ENCODE data around the gene SYT9.

The SYT9 gene

DNA sequence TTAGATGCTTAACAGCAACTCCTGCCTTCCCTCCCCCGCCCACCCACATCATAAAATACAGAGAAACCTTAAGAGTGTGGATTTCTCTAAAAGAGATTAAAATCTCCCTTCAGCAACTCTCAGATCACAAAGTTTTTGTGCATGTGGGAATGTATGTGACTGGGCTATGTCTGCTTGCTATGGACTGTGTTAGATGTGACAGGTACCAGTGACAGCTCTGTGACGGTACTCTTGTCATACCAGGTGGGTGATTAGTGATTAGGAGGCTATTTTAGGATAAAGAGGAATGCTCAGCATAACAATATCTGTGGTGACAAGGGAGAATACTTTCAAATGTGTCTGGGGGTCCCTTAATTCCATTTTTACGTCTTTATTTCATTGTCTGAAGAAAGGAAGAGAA, 60.2 kb downstream of the SYT9 start:
- H4K20me1 ChIP-seq (ENCODE audit: insufficient read depth, low read length), result peaks cover 4% of the 10 kb centered on the region; the same call in 1 of the 2 replicates
- 0 out of 2 replicates have a peak, but pooled peaks cover 2% of the 10 kb centered on the region for H3K27me3 ChIP-seq (ENCODE audit: low read depth, low read length)
- H3K36me3 ChIP-seq (replicated peaks; ENCODE audit: low read depth, low read length), result no peaks in the 10 kb centered on the region
- no peak overlapping the region for H3K9ac ChIP-seq (ENCODE audit: low read length)
- no peak overlapping the region for H3K4me2 ChIP-seq (ENCODE audit: low read length)
- no peak overlapping the region for H3K4me3 ChIP-seq (ENCODE audit: low read length)
- no peak for TF ChIP-seq CTCF (IDR thresholded peaks at IDR 0.05; ENCODE audit: low read depth, low read length)
- TF ChIP-seq EZH2phosphoT487 (IDR thresholded peaks at IDR 0.05; ENCODE audit: low read depth), result no peak
- H3K4me1 ChIP-seq (ENCODE audit: low read length), result peaks cover 14% of the 10 kb centered on the region
- no peaks in the 10 kb centered on the region for H3K79me2 ChIP-seq (ENCODE audit: low read length)
- H2AFZ ChIP-seq (ENCODE audit: low read depth, low read length), result no peak overlapping the region
- no peaks in the 10 kb centered on the region for H3K9me3 ChIP-seq (ENCODE audit: insufficient read depth, low read length)
- no peak overlapping the region for H3K27ac ChIP-seq (ENCODE audit: low read length)

DNA sequence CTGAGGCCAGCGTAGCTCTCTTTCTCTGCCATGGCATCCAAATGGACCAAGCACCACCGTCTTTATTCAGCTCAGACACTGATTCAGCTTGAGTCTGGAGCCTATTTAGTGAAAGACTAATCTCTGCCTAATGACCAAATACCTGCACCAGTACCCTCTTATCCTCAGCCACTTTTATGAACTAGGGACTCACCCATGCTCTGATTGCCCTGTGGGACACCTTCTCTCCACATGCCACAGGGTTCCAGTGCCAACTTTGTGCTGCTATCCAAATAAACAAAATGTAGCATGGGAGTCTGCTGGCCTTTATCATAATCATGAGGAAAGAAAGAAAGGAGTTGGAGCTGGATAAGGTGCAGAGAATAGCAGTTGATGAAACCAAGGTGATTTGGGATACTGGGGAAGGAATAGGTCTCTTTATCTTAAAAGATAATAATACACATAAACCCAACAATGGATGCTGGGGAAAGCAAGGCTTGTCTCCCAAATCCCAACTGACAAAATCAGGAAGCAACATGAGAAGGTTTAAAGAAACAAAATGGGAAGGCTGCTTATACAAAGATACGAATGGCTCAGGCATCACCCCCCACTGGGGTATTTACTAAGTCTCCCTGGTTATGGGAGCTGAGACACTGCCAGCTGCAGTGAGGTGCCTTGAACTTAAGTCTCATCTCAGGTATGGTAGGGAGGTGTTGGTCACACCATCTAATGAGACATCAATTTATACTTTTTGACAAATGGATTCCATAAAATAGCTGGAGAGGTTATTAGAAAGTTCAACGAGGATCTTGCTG, 63.3 kb downstream of the SYT9 start:
- H3K9ac ChIP-seq (ENCODE audit: low read length), result no peak overlapping the region

DNA sequence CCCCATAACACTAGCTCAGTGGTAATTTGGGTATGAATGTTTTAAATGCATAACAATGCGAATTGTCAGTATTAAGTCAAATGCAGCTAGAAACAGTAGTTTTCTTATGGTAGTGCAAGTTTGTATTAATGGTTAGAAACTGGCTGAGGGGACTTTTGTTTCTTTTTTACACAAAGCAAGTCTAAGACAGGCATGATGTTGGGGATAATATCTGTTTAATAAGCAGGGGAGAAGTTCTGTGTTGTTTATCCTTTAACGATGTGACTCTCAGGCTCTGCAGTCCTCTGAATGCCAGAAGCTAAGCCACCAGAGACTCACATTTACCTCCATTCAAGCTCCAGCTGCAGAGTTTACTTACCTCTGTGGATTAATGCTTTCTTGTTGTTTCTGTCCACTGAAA, 67.8 kb downstream of the SYT9 start:
- Histone ChIP-seq H3K27me3 (ENCODE audit: low read depth, low read length) (0 out of 2 replicates have a peak, but pooled peaks cover 4% of the 10 kb centered on the region), H3K4me2 (ENCODE audit: low read length) (no peak overlapping the region), H4K20me1 (ENCODE audit: insufficient read depth, low read length) (no peaks in the 10 kb centered on the region), H3K79me2 (ENCODE audit: low read length) (no peaks in the 10 kb centered on the region), H3K36me3 (replicated peaks; ENCODE audit: low read depth, low read length) (no peaks in the 10 kb centered on the region), H3K4me3 (ENCODE audit: low read length) (no peak overlapping the region), H3K4me1 (ENCODE audit: low read length) (no peaks in the 10 kb centered on the region), H3K9ac (ENCODE audit: low read length) (no peak overlapping the region), H3K27ac (ENCODE audit: low read length) (no peak overlapping the region), H3K9me3 (ENCODE audit: insufficient read depth, low read length) (no peaks in the 10 kb centered on the region), H2AFZ (ENCODE audit: low read depth, low read length) (no peak overlapping the region)
- TF ChIP-seq CTCF (IDR thresholded peaks at IDR 0.05; ENCODE audit: low read depth, low read length) (no peak), EZH2phosphoT487 (IDR thresholded peaks at IDR 0.05; ENCODE audit: low read depth) (no peak)

More for the DNA sequence above, 63.3 kb downstream of the SYT9 start:
- H3K4me2 ChIP-seq (ENCODE audit: low read length), result no peak overlapping the region
- H3K27me3 ChIP-seq (ENCODE audit: low read depth, low read length), result 0 out of 2 replicates have a peak, but pooled peaks cover 2% of the 10 kb centered on the region
- H4K20me1 ChIP-seq (ENCODE audit: insufficient read depth, low read length), result no peaks in the 10 kb centered on the region
- no peaks in the 10 kb centered on the region for H3K4me1 ChIP-seq (ENCODE audit: low read length)
- H3K27ac ChIP-seq (ENCODE audit: low read length), result no peak overlapping the region
- H3K9me3 ChIP-seq (ENCODE audit: insufficient read depth, low read length), result no peaks in the 10 kb centered on the region
- no peaks in the 10 kb centered on the region for H3K79me2 ChIP-seq (ENCODE audit: low read length)
- no peak overlapping the region for H2AFZ ChIP-seq (ENCODE audit: low read depth, low read length)
- no peak for TF ChIP-seq CTCF (IDR thresholded peaks at IDR 0.05; ENCODE audit: low read depth, low read length)
- TF ChIP-seq EZH2phosphoT487 (IDR thresholded peaks at IDR 0.05; ENCODE audit: low read depth), result no peak
- no peaks in the 10 kb centered on the region for H3K36me3 ChIP-seq (replicated peaks; ENCODE audit: low read depth, low read length)
- no peak overlapping the region for H3K4me3 ChIP-seq (ENCODE audit: low read length)

DNA sequence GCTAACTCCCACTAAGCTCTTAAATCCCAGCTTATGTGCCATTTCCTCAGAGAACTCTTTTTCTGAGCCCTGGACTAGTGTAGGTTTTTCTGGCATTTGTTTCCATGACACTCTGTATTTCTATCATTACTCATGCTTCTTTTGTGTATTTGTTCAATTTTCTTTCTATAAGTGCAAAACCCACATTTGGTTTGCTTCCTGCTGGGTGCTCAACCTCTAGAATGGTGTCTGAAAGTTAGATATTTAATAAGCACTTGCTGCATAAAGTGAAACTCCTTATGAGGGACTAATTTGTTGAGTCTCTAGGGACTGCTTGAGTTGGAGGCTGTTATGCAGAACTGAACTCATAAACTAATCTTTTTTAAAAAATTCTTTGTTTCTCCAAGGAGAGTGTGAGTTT, 68.6 kb downstream of the SYT9 start:
- Histone ChIP-seq H3K27ac (ENCODE audit: low read length) (no peak overlapping the region), H3K36me3 (replicated peaks; ENCODE audit: low read depth, low read length) (no peaks in the 10 kb centered on the region), H3K9ac (ENCODE audit: low read length) (no peak overlapping the region), H3K4me2 (ENCODE audit: low read length) (no peak overlapping the region), H3K4me3 (ENCODE audit: low read length) (no peak overlapping the region), H4K20me1 (ENCODE audit: insufficient read depth, low read length) (no peaks in the 10 kb centered on the region), H3K9me3 (ENCODE audit: insufficient read depth, low read length) (no peaks in the 10 kb centered on the region), H2AFZ (ENCODE audit: low read depth, low read length) (no peak overlapping the region), H3K4me1 (ENCODE audit: low read length) (no peaks in the 10 kb centered on the region), H3K79me2 (ENCODE audit: low read length) (no peaks in the 10 kb centered on the region), H3K27me3 (ENCODE audit: low read depth, low read length) (0 out of 2 replicates have a peak, but pooled peaks cover 4% of the 10 kb centered on the region)
- TF ChIP-seq EZH2phosphoT487 (IDR thresholded peaks at IDR 0.05; ENCODE audit: low read depth) (no peak), CTCF (IDR thresholded peaks at IDR 0.05; ENCODE audit: low read depth, low read length) (no peak)
